Endothelial cell of umbilical vein (primary cell): ENCODE data around the gene GPR68. TPM values are rescaled to one million over a fixed set of nuclear protein-coding genes. Genes with fewer than 3 reads are reported as not detected.

ENCODE experiments used
- BruUV-seq: library from RNA; stranded (reverse); fragments of 400-500 nt; replicated peaks from 2 replicates; lab custom pipeline; 2021; lab: Mats Ljungman, UMichigan
- CTCF ChIA-PET: fragments of 300-600, 350-600 bp; sonication (Branson Sonifier 250); formaldehyde crosslinking; loops from one replicate; lab custom pipeline; 2021; ENCODE audit warnings: antibody characterized with exemption, inconsistent platforms; lab: Charles Lee
- POLR2A ChIA-PET: fragments of 300-600, 350-600 bp; sonication (Branson Sonifier 250); formaldehyde crosslinking; loops from one replicate; lab custom pipeline; 2021; ENCODE audit warnings: antibody characterized with exemption, inconsistent platforms; lab: Charles Lee
- DNase-seq: peaks from one replicate; pipeline ENCODE4 v3.0.0-alpha.2; 2011; ENCODE audit warnings: low read depth, low spot score
- FAIRE-seq: peaks from 2 replicates; lab custom pipeline; 2011; peaks lifted over from hg19 to GRCh38; lab: Jason Lieb, UNC
- H2AFZ ChIP-seq: 2 replicates; pipeline ENCODE4 v1.6.0; 2012; ENCODE audit warnings: low read depth, low read length, control low read depth, inconsistent platforms
- H3K27ac ChIP-seq: 2 replicates; pipeline ENCODE4 v1.5.1; 2011; ENCODE audit warnings: low read depth, mild to moderate bottlenecking, control low read depth, low read length, moderate library complexity; ENCODE audit not compliant: insufficient read depth
- H3K27me3 ChIP-seq, 2 experiments: 2 replicates each; pipeline versions ENCODE4 v1.6.0 to v1.6.1; 2011; ENCODE audit warnings: low read length in 2 of 2, mixed read lengths in 1 of 2; ENCODE audit not compliant: control insufficient read depth in 2 of 2, insufficient read depth in 2 of 2
- H3K36me3 ChIP-seq, 2 experiments: 2 replicates in 1 of 2; 3 replicates in 1 of 2; pipeline ENCODE4 v1.5.1; 2011; ENCODE audit warnings: low read length in 2 of 2, mild to moderate bottlenecking in 1 of 2, moderate library complexity in 1 of 2; ENCODE audit not compliant: control insufficient read depth in 2 of 2, insufficient read depth in 2 of 2; ENCODE audit errors: extremely low read depth in 1 of 2
- H3K4me1 ChIP-seq: 3 replicates; pipeline ENCODE4 v1.5.1; 2011; ENCODE audit warnings: mild to moderate bottlenecking, low read length; ENCODE audit not compliant: control insufficient read depth, insufficient read depth; ENCODE audit errors: extremely low read depth
- H3K4me2 ChIP-seq: 2 replicates; pipeline ENCODE4 v1.6.1; 2011; ENCODE audit warnings: low read length, control low read depth, mixed read lengths; ENCODE audit not compliant: insufficient read depth
- H3K4me3 ChIP-seq, 3 experiments: fragments of 200-600 bp in 1 of 3; sonication (generic), shearing (Covaris generic) in 1 of 3; replicated peaks in 1 of 3; 2 replicates each; pipeline ENCODE4 v1.5.1; 2011 to 2016; ENCODE audit warnings: control low read depth in 3 of 3, low read length in 3 of 3, mild to moderate bottlenecking in 2 of 3, inconsistent platforms in 1 of 3, low read depth in 1 of 3, moderate library complexity in 1 of 3; ENCODE audit not compliant: insufficient read depth in 1 of 3
- H3K79me2 ChIP-seq: 2 replicates; pipeline ENCODE4 v1.6.0; 2012; ENCODE audit warnings: low read length, inconsistent platforms; ENCODE audit not compliant: control insufficient read depth, insufficient read depth
- H3K9ac ChIP-seq: replicated peaks from 2 replicates; pipeline ENCODE3; 2011; ENCODE audit warnings: low read length, control low read depth; ENCODE audit not compliant: insufficient read depth; ENCODE audit errors: extremely low read depth
- H3K9me1 ChIP-seq: replicated peaks from 3 replicates; pipeline ENCODE4 v1.6.0; 2011; ENCODE audit warnings: mild to moderate bottlenecking, low read length; ENCODE audit not compliant: control insufficient read depth, insufficient read depth; ENCODE audit errors: extremely low read depth
- H3K9me3 ChIP-seq: replicated peaks from 2 replicates; pipeline ENCODE4 v1.5.1; 2012; ENCODE audit warnings: low read length, inconsistent platforms; ENCODE audit not compliant: control insufficient read depth, insufficient read depth
- H4K20me1 ChIP-seq: replicated peaks from 2 replicates; pipeline ENCODE3; 2011; ENCODE audit warnings: mild to moderate bottlenecking, low read length; ENCODE audit not compliant: control insufficient read depth, insufficient read depth; ENCODE audit errors: extremely low read depth
- EZH2 ChIP-seq: IDR thresholded peaks from 2 replicates; pipeline ENCODE4 v1.6.1; 2012; ENCODE audit warnings: borderline replicate concordance, low read depth, mild to moderate bottlenecking, moderate library complexity, low read length, inconsistent platforms; ENCODE audit not compliant: severe bottlenecking
- FOS ChIP-seq: IDR thresholded peaks from 2 replicates; pipeline ENCODE4 v1.6.1; 2011; ENCODE audit warnings: mild to moderate bottlenecking, low read length, moderate library complexity, borderline replicate concordance; ENCODE audit not compliant: insufficient read depth
- GATA2 ChIP-seq: IDR thresholded peaks from 2 replicates; pipeline ENCODE4 v1.7.0; 2011; ENCODE audit warnings: low read depth, mild to moderate bottlenecking, moderate library complexity, mixed read lengths, low read length; ENCODE audit not compliant: insufficient read length, insufficient read depth
- JUN ChIP-seq: IDR thresholded peaks from 2 replicates; pipeline ENCODE4 v1.6.1; 2011; ENCODE audit warnings: borderline replicate concordance, low read depth; ENCODE audit not compliant: insufficient read length, insufficient read depth
- MYC ChIP-seq: IDR thresholded peaks from one replicate; pipeline ENCODE4 v1.6.1; 2011; ENCODE audit warnings: mild to moderate bottlenecking, low read depth, low read length
- POLR2A ChIP-seq: IDR thresholded peaks from 2 replicates; pipeline ENCODE4 v1.6.1; 2012; ENCODE audit warnings: low read depth, mild to moderate bottlenecking, control low read depth, low read length
- POLR2AphosphoS5 ChIP-seq: IDR thresholded peaks from 2 replicates; pipeline ENCODE4 v1.6.1; 2012; ENCODE audit warnings: low read depth, mild to moderate bottlenecking, control low read depth, low read length, moderate library complexity; ENCODE audit not compliant: insufficient read depth
- dilution Hi-C: fragments of 300-500 bp; cut with MboI; formaldehyde crosslinking; loops from one replicate; pipeline ENCODE4 v1.15.0; 2019; ENCODE audit warnings: low sequenced_read_pairs; ENCODE audit not compliant: extremely low pct_ligation_motif_present
- intact Hi-C: fragments of 100-400 bp; cut with micrococcal nuclease; formaldehyde crosslinking; loops from one replicate; pipeline ENCODE4 v1.10.0; 2022
- polyA plus RNA-seq, 4 experiments: library from polyadenylated mRNA; depleted of rRNA in 3 of 4; stranded (reverse) in 3 of 4; unstranded in 1 of 4; fragments of >200 nt; gene quantifications; 2 replicates each; pipeline versions ENCODE4 v1.2.1 to v1.2.3, GENCODE V29; 2011 to 2012; ENCODE audit warnings: missing spikeins in 1 of 4
- total RNA-seq: library from RNA; stranded (reverse); gene quantifications from 2 replicates; pipeline ENCODE4 v1.2.3, GENCODE V29; 2021
- TF ChIP-seq, protein P1 (sequence below), 2 donors: IDR thresholded peaks; 1 replicate in 1 of 2; 2 replicates in 1 of 2; pipeline ENCODE4 v1.5.1; 2011; ENCODE audit warnings: low read length in 2 of 2, mild to moderate bottlenecking in 2 of 2, moderate library complexity in 2 of 2, control low read depth in 1 of 2, inconsistent platforms in 1 of 2, low read depth in 1 of 2; ENCODE audit not compliant: insufficient read depth in 1 of 2; ENCODE audit errors: extremely low read depth in 1 of 2
- TF ChIP-seq, protein P2 (sequence below): IDR thresholded peaks from 2 replicates; pipeline ENCODE4 v1.6.1; 2011; ENCODE audit not compliant: insufficient read depth, insufficient read length

GPR68 gene
- total and polyA plus RNA-seq, 2 donors (not counting 3 experiments of a cell fraction or from before 2014, with no cell fraction given), result 0.24 to 0.36 TPM

- no peak overlapping the region for H3K4me2 ChIP-seq
- no peaks in the 10 kb centered on the region for H3K79me2 ChIP-seq
- FAIRE-seq, result no peak
- H3K9me3 ChIP-seq, result no peaks in the 10 kb centered on the region
- H3K4me3 ChIP-seq, result no peak overlapping the region
- H3K9me1 ChIP-seq, result no peaks in the 10 kb centered on the region
- dilution Hi-C loops (no loop called here), intact Hi-C loops (no loop called here)
- H3K27me3 ChIP-seq, result no peaks in the 10 kb centered on the region
- no peak overlapping the region for H3K27ac ChIP-seq
- no peaks in the 10 kb centered on the region for H4K20me1 ChIP-seq
- no peak for DNase-seq
- H3K4me1 ChIP-seq, result peaks cover 10% of the 10 kb centered on the region
- no TSS peak for BruUV-seq
- TF ChIP-seq POLR2AphosphoS5, result no peak
- H3K36me3 ChIP-seq, result no peaks in the 10 kb centered on the region
- POLR2A ChIA-PET, result no interaction called here
- H2AFZ ChIP-seq, result no peak overlapping the region
- CTCF ChIA-PET, result interaction anchor here (0.7 to 2.1 kb wide), 2 partner anchors 10 to 61 kb away, joined by 3 to 5 read pairs; no protein-coding TSS in a partner anchor
- H3K9ac ChIP-seq, result no peak overlapping the region
These were observed 5.8 kb downstream of the GPR68 start for GRCh38 chr14:91238661-91239060.

- H3K9me1 ChIP-seq, result no peaks in the 10 kb centered on the region
- ChIA-PET POLR2A (no interaction called here), CTCF (interaction anchor here (0.7 to 2.1 kb wide), 2 partner anchors 11 to 61 kb away, joined by 3 to 5 read pairs; no protein-coding TSS in a partner anchor)
- H4K20me1 ChIP-seq, result no peaks in the 10 kb centered on the region
- intact Hi-C loops, result no loop called here
- FAIRE-seq (peak; percentile 44), DNase-seq (no peak)
- no peak overlapping the region for H3K9ac ChIP-seq
- H3K36me3 ChIP-seq, result no peaks in the 10 kb centered on the region
- dilution Hi-C loops, result no loop called here
- H3K27ac ChIP-seq, result no peak overlapping the region
- no peaks in the 10 kb centered on the region for H3K79me2 ChIP-seq
- H3K27me3 ChIP-seq, result no peaks in the 10 kb centered on the region
- no peak overlapping the region for H2AFZ ChIP-seq
- no peaks in the 10 kb centered on the region for H3K9me3 ChIP-seq
- TF ChIP-seq MYC, result no peak
- no peak for TF ChIP-seq POLR2A
- TF ChIP-seq, protein P1, sequence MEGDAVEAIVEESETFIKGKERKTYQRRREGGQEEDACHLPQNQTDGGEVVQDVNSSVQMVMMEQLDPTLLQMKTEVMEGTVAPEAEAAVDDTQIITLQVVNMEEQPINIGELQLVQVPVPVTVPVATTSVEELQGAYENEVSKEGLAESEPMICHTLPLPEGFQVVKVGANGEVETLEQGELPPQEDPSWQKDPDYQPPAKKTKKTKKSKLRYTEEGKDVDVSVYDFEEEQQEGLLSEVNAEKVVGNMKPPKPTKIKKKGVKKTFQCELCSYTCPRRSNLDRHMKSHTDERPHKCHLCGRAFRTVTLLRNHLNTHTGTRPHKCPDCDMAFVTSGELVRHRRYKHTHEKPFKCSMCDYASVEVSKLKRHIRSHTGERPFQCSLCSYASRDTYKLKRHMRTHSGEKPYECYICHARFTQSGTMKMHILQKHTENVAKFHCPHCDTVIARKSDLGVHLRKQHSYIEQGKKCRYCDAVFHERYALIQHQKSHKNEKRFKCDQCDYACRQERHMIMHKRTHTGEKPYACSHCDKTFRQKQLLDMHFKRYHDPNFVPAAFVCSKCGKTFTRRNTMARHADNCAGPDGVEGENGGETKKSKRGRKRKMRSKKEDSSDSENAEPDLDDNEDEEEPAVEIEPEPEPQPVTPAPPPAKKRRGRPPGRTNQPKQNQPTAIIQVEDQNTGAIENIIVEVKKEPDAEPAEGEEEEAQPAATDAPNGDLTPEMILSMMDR (IDR thresholded peaks at IDR 0.05; ENCODE audit: extremely low read depth in 1 of 2, insufficient read depth in 1 of 2, low read depth in 1 of 2, low read length in 2 of 2), result no peak
- TF ChIP-seq, protein P2, sequence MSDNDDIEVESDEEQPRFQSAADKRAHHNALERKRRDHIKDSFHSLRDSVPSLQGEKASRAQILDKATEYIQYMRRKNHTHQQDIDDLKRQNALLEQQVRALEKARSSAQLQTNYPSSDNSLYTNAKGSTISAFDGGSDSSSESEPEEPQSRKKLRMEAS, result no peak
- no peak for TF ChIP-seq JUN
- no peak for TF ChIP-seq FOS
- no peak for TF ChIP-seq GATA2
- TF ChIP-seq EZH2, result no peak
- TF ChIP-seq POLR2AphosphoS5, result no peak
- H3K4me3 ChIP-seq, result no peak overlapping the region
- H3K4me2 ChIP-seq, result no peak overlapping the region
- peaks cover 4% of the 10 kb centered on the region for H3K4me1 ChIP-seq
- no TSS peak for BruUV-seq
These were observed 6.4 kb downstream of the GPR68 start for GRCh38 chr14:91238085-91238484.
